ENCODE measurements around the gene PCMT1. TPM values are rescaled to one million over a fixed set of nuclear protein-coding genes. Genes with fewer than 3 reads are reported as not detected.

Gene PCMT1
- total and polyA plus RNA-seq, 2 of the 4 experiments (the other 2 are of a cell fraction) = 101 to 109 TPM

DNA sequence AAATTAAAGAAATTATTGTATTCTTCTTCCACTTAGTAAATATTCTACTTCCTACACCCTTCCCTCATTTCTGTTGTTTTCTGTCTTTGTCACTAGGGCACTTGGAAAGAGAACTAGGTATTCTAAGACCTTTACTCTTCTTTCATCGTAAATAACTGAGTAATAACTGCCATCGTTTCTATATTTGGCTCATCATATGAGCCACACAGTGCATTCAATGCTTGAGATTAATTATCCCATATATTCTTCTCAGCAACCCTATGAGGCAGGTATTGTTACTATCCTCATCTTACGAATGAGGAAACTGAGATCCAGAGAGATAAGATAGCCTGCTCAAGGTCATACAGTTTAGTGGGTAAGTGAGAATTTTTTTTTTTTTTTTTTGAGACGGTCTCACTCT is 75.8 kb downstream of the PCMT1 start:
- WGBS, 2 experiments (ENCODE audit: extremely low coverage in 2 of 2, insufficient read length in 1 of 2) = no CpG with 5 or more reads among the region's 4 CpGs
- POLR2A ChIA-PET (ENCODE audit: unreplicated experiment) = no interaction called here
- no peaks in the 10 kb centered on the region for H3K27me3 ChIP-seq (ENCODE audit: control insufficient read depth, insufficient read depth, low read length)
- H3K4ac ChIP-seq (ENCODE audit: low read depth, low read length) = no peak overlapping the region
- H3K4me2 ChIP-seq (ENCODE audit: low read depth, low read length) = no peak overlapping the region
- peaks cover 33% of the 10 kb centered on the region for H3K36me3 ChIP-seq (ENCODE audit: control insufficient read depth, insufficient read depth, low read length)
- H4K20me1 ChIP-seq (ENCODE audit: insufficient read depth, low read length) = no peaks in the 10 kb centered on the region; the same call in 1 of the 2 replicates
- intact Hi-C loops (cut with micrococcal nuclease) = no loop called here
- H3K9ac ChIP-seq (ENCODE audit: low read depth, low read length) = no peak overlapping the region
- H3K4me1 ChIP-seq (ENCODE audit: control insufficient read depth, insufficient read depth, low read length) = no peaks in the 10 kb centered on the region
- no peak overlapping the region for H3K27ac ChIP-seq (ENCODE audit: insufficient read depth, low read length)
- H2AK9ac ChIP-seq (replicated peaks; ENCODE audit: low read depth, low read length, poor library complexity) = no peak overlapping the region
- no peak overlapping the region for H3K14ac ChIP-seq (replicated peaks; ENCODE audit: low read depth, low read length)
- no peak overlapping the region for H2BK20ac ChIP-seq (ENCODE audit: low read depth, low read length)
- TF ChIP-seq CEBPB (IDR thresholded peaks at IDR 0.05; ENCODE audit: low read depth, low read length) (no peak), SMC3 (IDR thresholded peaks at IDR 0.05; ENCODE audit: low read depth, low read length) (no peak), MAZ (IDR thresholded peaks at IDR 0.05; ENCODE audit: borderline replicate concordance, low read depth, low read length) (no peak), RAD21 (IDR thresholded peaks at IDR 0.05; ENCODE audit: low read length) (no peak), NFE2L2 (IDR thresholded peaks at IDR 0.05; ENCODE audit: low read depth, low read length) (no peak), RCOR1 (IDR thresholded peaks at IDR 0.05; ENCODE audit: insufficient replicate concordance, low read length) (no peak), BHLHE40 (IDR thresholded peaks at IDR 0.05; ENCODE audit: low read depth, low read length) (no peak), CHD1 (IDR thresholded peaks at IDR 0.05; ENCODE audit: low read depth, low read length) (no peak), MXI1 (IDR thresholded peaks at IDR 0.05; ENCODE audit: borderline replicate concordance, low read depth, low read length) (no peak), MAFK (IDR thresholded peaks at IDR 0.05; ENCODE audit: low read depth, low read length) (no peak)
- TF ChIP-seq, protein P1, sequence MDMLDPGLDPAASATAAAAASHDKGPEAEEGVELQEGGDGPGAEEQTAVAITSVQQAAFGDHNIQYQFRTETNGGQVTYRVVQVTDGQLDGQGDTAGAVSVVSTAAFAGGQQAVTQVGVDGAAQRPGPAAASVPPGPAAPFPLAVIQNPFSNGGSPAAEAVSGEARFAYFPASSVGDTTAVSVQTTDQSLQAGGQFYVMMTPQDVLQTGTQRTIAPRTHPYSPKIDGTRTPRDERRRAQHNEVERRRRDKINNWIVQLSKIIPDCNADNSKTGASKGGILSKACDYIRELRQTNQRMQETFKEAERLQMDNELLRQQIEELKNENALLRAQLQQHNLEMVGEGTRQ (IDR thresholded peaks at IDR 0.05; ENCODE audit: low read depth, low read length) = no peak
- TF ChIP-seq, protein P2, sequence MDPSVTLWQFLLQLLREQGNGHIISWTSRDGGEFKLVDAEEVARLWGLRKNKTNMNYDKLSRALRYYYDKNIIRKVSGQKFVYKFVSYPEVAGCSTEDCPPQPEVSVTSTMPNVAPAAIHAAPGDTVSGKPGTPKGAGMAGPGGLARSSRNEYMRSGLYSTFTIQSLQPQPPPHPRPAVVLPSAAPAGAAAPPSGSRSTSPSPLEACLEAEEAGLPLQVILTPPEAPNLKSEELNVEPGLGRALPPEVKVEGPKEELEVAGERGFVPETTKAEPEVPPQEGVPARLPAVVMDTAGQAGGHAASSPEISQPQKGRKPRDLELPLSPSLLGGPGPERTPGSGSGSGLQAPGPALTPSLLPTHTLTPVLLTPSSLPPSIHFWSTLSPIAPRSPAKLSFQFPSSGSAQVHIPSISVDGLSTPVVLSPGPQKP (IDR thresholded peaks at IDR 0.05; ENCODE audit: borderline replicate concordance, low read depth, low read length) = no peak
- H3K56ac ChIP-seq (ENCODE audit: extremely low read depth, insufficient read depth, low read length) = no peak overlapping the region
- H3K9me1 ChIP-seq (ENCODE audit: insufficient read depth, low read length) = 0 out of 2 replicates have a peak, but pooled peaks cover 3% of the 10 kb centered on the region
- H3K4me3 ChIP-seq (ENCODE audit: insufficient read depth, low read depth, low read length) = no peak overlapping the region
- no peak overlapping the region for H2BK15ac ChIP-seq (ENCODE audit: low read depth, low read length)
- no peak overlapping the region for H2BK5ac ChIP-seq (ENCODE audit: low read depth, low read length, poor library complexity, severe bottlenecking)
- H3K18ac ChIP-seq (ENCODE audit: low read depth, low read length) = no peak overlapping the region
- no peak overlapping the region for H2BK120ac ChIP-seq (ENCODE audit: low read depth, low read length)
- dilution Hi-C loops (cut with HindIII; ENCODE audit: low sequenced_read_pairs, unreplicated experiment) = no loop called here
- in situ Hi-C loops (cut with MboI; ENCODE audit: low sequenced_read_pairs) = loop anchor here (25.0 kb wide), 1 partner anchor 1237 kb away; no protein-coding TSS in a partner anchor
- CTCF ChIA-PET = no interaction called here
- no peak overlapping the region for H3K23ac ChIP-seq (ENCODE audit: low read depth, low read length)
- no peak overlapping the region for H4K8ac ChIP-seq (ENCODE audit: low read depth in 2 of 2, low read length in 2 of 2)
- H4K91ac ChIP-seq (ENCODE audit: insufficient read depth, low read depth, low read length) = no peak overlapping the region
- no peak for ATAC-seq (ENCODE audit: low read depth)
- no peak for DNase-seq
- no peak overlapping the region for H2AK5ac ChIP-seq (ENCODE audit: low read depth, low read length)
- BruUV-seq (replicated peaks) = no TSS peak
- no peak overlapping the region for H2AFZ ChIP-seq (replicated peaks; ENCODE audit: low read length, poor library complexity)
- H4K5ac ChIP-seq (ENCODE audit: low read depth, low read length) = no peak overlapping the region
- peaks cover 0 to 2% of the 10 kb centered on the region in 2 experiments; a peak in 2 of 4 replicates for H3K79me1 ChIP-seq (ENCODE audit: low read depth in 1 of 2, low read length in 2 of 2)
- H3K9me3 ChIP-seq (ENCODE audit: control insufficient read depth, insufficient read depth, low read length) = no peaks in the 10 kb centered on the region
